Stimulated activated memory B cell treated with anti-CD40 and anti-IgM and Interleukin-4, amounts not matched to agents 10 μg/mL and 1 μg/mL and 100 μg/mL, for 72 hours (primary cell): ENCODE data around the gene CECR2.
A peak's percentile ranks its signal among the peaks of the same experiment; 100 is the strongest.

Experiments used
- ATAC-seq: fragments of 150-1000 bp; cut with Tn5 transposase; 2 replicates; pipeline ENCODE4 v1.10.0; 2021
- H3K27ac Mint-ChIP-seq: one replicate; pipeline ENCODE4 v1.8.0; 2022; ENCODE audit warnings: mild to moderate bottlenecking, mixed read lengths
- H3K27me3 Mint-ChIP-seq: one replicate; pipeline ENCODE4 v1.8.0; 2022; ENCODE audit warnings: mixed read lengths
- H3K36me3 Mint-ChIP-seq: one replicate; pipeline ENCODE4 v1.8.0; 2022; ENCODE audit warnings: mixed read lengths
- H3K4me1 Mint-ChIP-seq: one replicate; pipeline ENCODE4 v1.8.0; 2022; ENCODE audit warnings: mixed read lengths
- H3K4me3 Mint-ChIP-seq: one replicate; pipeline ENCODE4 v1.8.0; 2022; ENCODE audit warnings: mild to moderate bottlenecking, moderate library complexity, mixed read lengths
- H3K9me3 Mint-ChIP-seq: one replicate; pipeline ENCODE4 v1.8.0; 2022; ENCODE audit warnings: mixed read lengths

The CECR2 gene

GRCh38 chr22:17588606-17589005 is 219.3 kb downstream of the CECR2 start:
- no peak overlapping the region for H3K4me3 Mint-ChIP-seq
- no peak overlapping the region for H3K27ac Mint-ChIP-seq
- H3K4me1 Mint-ChIP-seq, result no peaks in the 10 kb centered on the region
- H3K36me3 Mint-ChIP-seq, result peaks cover 39% of the 10 kb centered on the region
- H3K9me3 Mint-ChIP-seq, result no peaks in the 10 kb centered on the region
- no peak for ATAC-seq
- H3K27me3 Mint-ChIP-seq, result no peaks in the 10 kb centered on the region

DNA sequence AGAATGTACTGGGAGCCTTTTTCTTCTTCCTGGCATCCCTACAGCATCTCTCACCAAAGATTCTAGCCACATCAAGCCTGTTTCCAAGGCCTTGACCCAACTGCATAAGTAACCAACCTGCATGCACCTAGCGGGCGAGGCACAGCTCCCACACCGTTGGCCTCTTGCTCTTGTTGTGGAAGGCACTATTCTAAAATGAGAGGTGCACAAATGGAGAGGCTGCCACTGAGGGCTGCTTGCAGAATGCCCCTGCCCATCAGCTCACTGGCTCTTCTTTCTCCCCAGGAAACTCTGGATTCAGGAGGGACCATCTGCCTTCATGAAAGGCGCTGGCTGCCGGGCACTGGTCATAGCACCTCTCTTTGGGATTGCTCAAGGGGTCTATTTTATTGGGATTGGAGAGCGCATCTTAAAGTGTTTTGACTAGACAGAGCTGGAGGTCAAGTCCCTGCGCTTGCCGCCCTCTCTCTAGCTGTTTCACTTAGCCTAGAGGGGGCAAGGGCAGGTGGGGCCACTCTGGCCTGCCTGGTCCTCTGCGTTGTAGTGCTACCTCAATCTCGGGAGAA is 220.6 kb downstream of the CECR2 start:
- no peak for ATAC-seq
- H3K27me3 Mint-ChIP-seq, result no peaks in the 10 kb centered on the region

DNA sequence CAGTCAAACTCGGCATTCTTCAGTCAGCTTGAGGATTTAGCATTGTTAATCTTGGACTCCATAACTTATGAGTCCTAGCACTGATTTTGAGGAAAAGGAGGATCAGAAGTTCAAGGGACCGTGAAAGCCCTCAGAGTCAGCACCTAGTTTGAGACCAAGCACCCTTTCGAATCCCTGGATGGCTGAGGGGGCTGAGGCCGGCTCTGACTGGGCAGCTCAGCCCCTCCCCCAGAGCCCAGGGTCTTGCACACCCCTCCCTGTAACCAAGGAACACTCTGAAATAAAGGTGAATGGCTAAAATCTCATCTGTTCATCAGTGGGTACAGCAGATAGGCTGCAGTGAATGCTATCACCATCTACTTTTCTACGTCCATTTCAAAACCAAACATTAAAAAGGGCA is 221.3 kb downstream of the CECR2 start:
- peaks cover 49% of the 10 kb centered on the region for H3K36me3 Mint-ChIP-seq
- H3K27me3 Mint-ChIP-seq, result no peaks in the 10 kb centered on the region
- no peak overlapping the region for H3K27ac Mint-ChIP-seq
- H3K9me3 Mint-ChIP-seq, result no peaks in the 10 kb centered on the region
- no peak for ATAC-seq
- H3K4me1 Mint-ChIP-seq, result peaks cover 17% of the 10 kb centered on the region
- no peak overlapping the region for H3K4me3 Mint-ChIP-seq

More for the DNA sequence above, 220.6 kb downstream of the CECR2 start:
- H3K4me1 Mint-ChIP-seq, result peaks cover 10% of the 10 kb centered on the region
- no peaks in the 10 kb centered on the region for H3K9me3 Mint-ChIP-seq
- no peak overlapping the region for H3K27ac Mint-ChIP-seq
- H3K4me3 Mint-ChIP-seq, result no peak overlapping the region
- peaks cover 46% of the 10 kb centered on the region for H3K36me3 Mint-ChIP-seq

- H3K36me3 Mint-ChIP-seq, result peaks cover 65% of the 10 kb centered on the region
- H3K4me1 Mint-ChIP-seq, result peaks cover 28% of the 10 kb centered on the region
- H3K27ac Mint-ChIP-seq, result no peak overlapping the region
- H3K27me3 Mint-ChIP-seq, result no peaks in the 10 kb centered on the region
- ATAC-seq, result no peak
- H3K4me3 Mint-ChIP-seq, result no peak overlapping the region
- H3K9me3 Mint-ChIP-seq, result no peaks in the 10 kb centered on the region
Observed at GRCh38 chr22:17592201-17592600, 222.9 kb downstream of the CECR2 start.

DNA sequence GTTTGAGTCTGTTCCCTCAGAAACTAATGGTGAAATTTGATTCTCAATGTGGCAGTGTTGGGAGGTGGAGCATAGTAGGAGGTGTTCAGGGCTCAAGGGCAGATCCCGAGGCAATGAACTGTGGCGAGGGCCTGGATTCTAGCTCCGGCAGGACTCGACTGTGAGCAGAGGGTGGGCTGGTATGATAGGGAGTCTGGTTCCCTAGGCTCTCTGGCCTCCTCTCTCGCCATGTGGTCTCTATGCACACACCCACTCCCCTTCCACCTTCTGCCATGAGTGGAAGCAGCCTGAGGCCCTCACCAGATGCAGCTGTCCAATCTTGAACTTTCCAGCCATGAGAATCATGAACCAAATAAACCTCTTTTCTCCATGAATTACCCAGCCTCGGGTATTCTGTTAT is 227.0 kb downstream of the CECR2 start:
- no peak overlapping the region for H3K4me3 Mint-ChIP-seq
- no peak overlapping the region for H3K27ac Mint-ChIP-seq
- peaks cover 84% of the 10 kb centered on the region for H3K36me3 Mint-ChIP-seq
- H3K9me3 Mint-ChIP-seq, result no peaks in the 10 kb centered on the region
- ATAC-seq, result no peak
- H3K4me1 Mint-ChIP-seq, result peaks cover 28% of the 10 kb centered on the region
- no peaks in the 10 kb centered on the region for H3K27me3 Mint-ChIP-seq

DNA sequence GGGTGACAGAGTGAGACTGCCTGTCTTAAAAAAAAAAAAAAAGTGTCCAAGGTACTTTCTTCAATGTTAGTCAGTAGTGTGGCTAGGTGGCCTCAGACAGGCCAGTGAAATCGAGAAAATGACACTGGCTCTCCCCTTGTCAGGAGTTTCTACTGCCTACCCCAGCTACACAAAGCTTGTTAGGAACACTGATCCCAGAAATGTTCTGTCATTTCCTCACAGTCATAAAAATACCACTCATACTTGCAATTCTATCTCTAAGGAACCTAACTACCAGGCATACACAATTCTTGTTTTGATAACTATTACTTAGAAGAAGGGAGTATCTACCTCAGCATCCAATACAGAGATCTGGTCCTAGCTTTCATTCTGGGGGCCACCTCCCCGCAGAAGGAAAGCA is 228.0 kb downstream of the CECR2 start:
- no peak for ATAC-seq
- Mint-ChIP-seq H3K27me3 (no peaks in the 10 kb centered on the region), H3K9me3 (no peaks in the 10 kb centered on the region), H3K36me3 (peaks cover 75% of the 10 kb centered on the region), H3K4me3 (no peak overlapping the region), H3K27ac (no peak overlapping the region), H3K4me1 (peaks cover 28% of the 10 kb centered on the region)

- Mint-ChIP-seq H3K36me3 (peaks cover 66% of the 10 kb centered on the region), H3K4me1 (peaks cover 28% of the 10 kb centered on the region), H3K27me3 (no peaks in the 10 kb centered on the region), H3K9me3 (no peaks in the 10 kb centered on the region), H3K4me3 (no peak overlapping the region), H3K27ac (no peak overlapping the region)
- no peak for ATAC-seq
Observed at GRCh38 chr22:17598318-17598717, 229.1 kb downstream of the CECR2 start.

DNA sequence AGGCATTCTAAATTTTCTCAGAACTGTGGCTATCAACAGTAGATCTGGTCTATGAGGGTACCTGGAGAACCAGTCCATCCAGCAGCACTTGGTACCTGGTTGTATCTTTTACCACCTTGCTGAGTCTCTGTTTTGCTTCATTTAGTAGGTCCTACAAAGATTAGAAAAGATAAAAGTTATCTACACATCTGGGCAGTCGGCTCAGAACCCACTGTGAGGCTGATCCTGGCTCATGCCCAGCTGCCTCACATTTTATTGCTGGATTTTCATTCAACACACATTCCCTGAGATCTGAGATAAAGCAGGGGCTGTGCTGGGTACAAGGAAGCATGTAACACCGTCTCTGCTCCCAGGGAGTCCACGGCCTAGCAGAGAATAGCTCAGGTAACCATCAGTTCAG is 231.8 kb downstream of the CECR2 start:
- no peaks in the 10 kb centered on the region for H3K27me3 Mint-ChIP-seq
- H3K4me3 Mint-ChIP-seq, result no peak overlapping the region
- peaks cover 6% of the 10 kb centered on the region for H3K4me1 Mint-ChIP-seq
- no peak for ATAC-seq
- H3K36me3 Mint-ChIP-seq, result peaks cover 60% of the 10 kb centered on the region
- H3K9me3 Mint-ChIP-seq, result no peaks in the 10 kb centered on the region
- H3K27ac Mint-ChIP-seq, result peak overlapping the region; percentile 12

DNA sequence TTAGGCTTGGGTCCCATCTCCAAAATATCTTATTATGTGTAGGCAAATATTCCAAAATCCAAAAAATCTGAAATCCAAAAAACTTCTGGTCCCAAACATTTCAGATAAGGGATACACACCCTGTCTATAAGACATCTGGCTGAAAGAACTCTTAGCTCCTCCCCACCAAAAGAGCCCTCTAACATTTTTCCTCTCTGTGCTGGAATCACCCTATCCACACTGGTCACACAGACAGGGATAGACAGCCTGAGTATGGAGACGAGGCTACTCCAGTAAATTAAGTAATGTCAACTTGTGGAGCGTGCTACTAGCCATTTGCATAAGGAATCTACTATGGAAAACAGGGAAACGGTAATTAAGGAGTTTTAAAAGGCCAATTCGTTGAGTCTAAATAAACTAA is 234.4 kb downstream of the CECR2 start:
- H3K4me3 Mint-ChIP-seq, result no peak overlapping the region

DNA sequence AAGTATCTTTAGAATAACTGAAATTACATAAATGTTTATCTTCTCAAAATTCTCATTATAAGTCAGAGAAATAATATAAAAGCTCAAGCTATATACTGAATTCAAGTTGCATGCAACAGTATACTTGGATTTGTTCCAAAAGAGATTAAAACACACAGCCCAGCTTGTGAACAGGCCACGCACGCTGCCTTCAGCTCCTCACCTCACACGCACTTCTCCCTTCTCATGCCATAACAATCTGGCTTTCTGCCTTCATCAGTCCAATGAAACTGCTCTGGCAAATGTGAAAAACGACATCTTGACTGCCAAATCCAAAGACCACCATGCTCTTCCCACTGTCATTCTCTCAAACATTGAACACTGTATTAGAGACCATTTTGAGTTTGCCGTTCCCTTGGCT is 237.2 kb downstream of the CECR2 start:
- no peak overlapping the region for H3K4me3 Mint-ChIP-seq
- no peak overlapping the region for H3K27ac Mint-ChIP-seq
- no peaks in the 10 kb centered on the region for H3K9me3 Mint-ChIP-seq
- H3K27me3 Mint-ChIP-seq, result no peaks in the 10 kb centered on the region
- ATAC-seq, result no peak
- H3K4me1 Mint-ChIP-seq, result no peaks in the 10 kb centered on the region
- H3K36me3 Mint-ChIP-seq, result peaks cover 17% of the 10 kb centered on the region

More for the DNA sequence above, 234.4 kb downstream of the CECR2 start:
- no peak for ATAC-seq
- Mint-ChIP-seq H3K9me3 (no peaks in the 10 kb centered on the region), H3K27me3 (no peaks in the 10 kb centered on the region), H3K36me3 (peaks cover 33% of the 10 kb centered on the region), H3K4me1 (no peaks in the 10 kb centered on the region), H3K27ac (no peak overlapping the region)
